ENCODE data around the gene SLC35F3. TPM values are rescaled to one million over a fixed set of nuclear protein-coding genes. Genes with fewer than 3 reads are reported as not detected.
A peak's percentile ranks its signal among the peaks of the same experiment; 100 is the strongest.

SLC35F3 gene
- total RNA-seq, 1 donor from 2014 or later = not detected

GRCh38 chr1:234214129-234214910, 309.8 kb downstream of the SLC35F3 start:
- intact Hi-C loops (cut with micrococcal nuclease) = no loop called here
- Histone ChIP-seq H3K9me3 (replicated peaks) (no peaks in the 10 kb centered on the region), H3K27me3 (ENCODE audit: low read depth) (peaks cover 80% of the 10 kb centered on the region), H3K4me1 (peaks cover 13% of the 10 kb centered on the region), H3K36me3 (no peaks in the 10 kb centered on the region), H3K27ac (replicated peaks) (no peak overlapping the region), H3K4me3 (peak overlapping the region; percentile 61)
- TF ChIP-seq CTCF (IDR thresholded peaks at IDR 0.05; ENCODE audit: borderline replicate concordance) = no peak
- no peak for DNase-seq

GRCh38 chr1:234214911-234215892, 310.7 kb downstream of the SLC35F3 start:
- no peaks in the 10 kb centered on the region for H3K9me3 ChIP-seq (replicated peaks)
- H3K36me3 ChIP-seq = no peaks in the 10 kb centered on the region
- H3K4me3 ChIP-seq = peak overlapping the region; percentile 61
- intact Hi-C loops (cut with micrococcal nuclease) = no loop called here
- no peak for TF ChIP-seq CTCF (IDR thresholded peaks at IDR 0.05; ENCODE audit: borderline replicate concordance)
- H3K27me3 ChIP-seq (ENCODE audit: low read depth) = peaks cover 89% of the 10 kb centered on the region
- no peak for DNase-seq
- no peak overlapping the region for H3K27ac ChIP-seq (replicated peaks)
- H3K4me1 ChIP-seq = peaks cover 13% of the 10 kb centered on the region

- no peak overlapping the region for H3K4me3 ChIP-seq
- peaks cover 91% of the 10 kb centered on the region for H3K27me3 ChIP-seq (ENCODE audit: low read depth)
- no peak for DNase-seq
- H3K36me3 ChIP-seq = no peaks in the 10 kb centered on the region
- peaks cover 13% of the 10 kb centered on the region for H3K4me1 ChIP-seq
- intact Hi-C loops (cut with micrococcal nuclease) = no loop called here
- TF ChIP-seq CTCF (IDR thresholded peaks at IDR 0.05; ENCODE audit: borderline replicate concordance) = no peak
- H3K27ac ChIP-seq (replicated peaks) = no peak overlapping the region
- no peaks in the 10 kb centered on the region for H3K9me3 ChIP-seq (replicated peaks)
Observed at GRCh38 chr1:234216116-234216703, 311.7 kb downstream of the SLC35F3 start.

GRCh38 chr1:234217316-234217840, 312.9 kb downstream of the SLC35F3 start:
- H3K4me3 ChIP-seq = no peak overlapping the region
- peaks cover 13% of the 10 kb centered on the region for H3K4me1 ChIP-seq
- no peaks in the 10 kb centered on the region for H3K9me3 ChIP-seq (replicated peaks)
- TF ChIP-seq CTCF (IDR thresholded peaks at IDR 0.05; ENCODE audit: borderline replicate concordance) = no peak
- H3K27ac ChIP-seq (replicated peaks) = no peak overlapping the region
- no peaks in the 10 kb centered on the region for H3K36me3 ChIP-seq
- no peak for DNase-seq
- intact Hi-C loops (cut with micrococcal nuclease) = no loop called here
- H3K27me3 ChIP-seq (ENCODE audit: low read depth) = peaks cover 86% of the 10 kb centered on the region

GRCh38 chr1:234218078-234218477, 313.6 kb downstream of the SLC35F3 start:
- no peaks in the 10 kb centered on the region for H3K36me3 ChIP-seq
- H3K9me3 ChIP-seq (replicated peaks) = no peaks in the 10 kb centered on the region
- intact Hi-C loops (cut with micrococcal nuclease) = no loop called here
- H3K4me1 ChIP-seq = peaks cover 13% of the 10 kb centered on the region
- no peak for DNase-seq
- no peak for TF ChIP-seq CTCF (IDR thresholded peaks at IDR 0.05; ENCODE audit: borderline replicate concordance)
- H3K27ac ChIP-seq (replicated peaks) = no peak overlapping the region
- H3K27me3 ChIP-seq (ENCODE audit: low read depth) = peaks cover 86% of the 10 kb centered on the region
- no peak overlapping the region for H3K4me3 ChIP-seq
